ENCODE measurements around the gene LPO. TPM values are rescaled to one million over a fixed set of nuclear protein-coding genes. Genes with fewer than 3 reads are reported as not detected.

LPO gene
- total RNA-seq, 1 experiment from 2014 or later = not detected

- no peak for DNase-seq (ENCODE audit: low spot score)
Observed at GRCh38 chr17:58229384-58229783, 9.0 kb upstream of the LPO start.

- DNase-seq (ENCODE audit: low spot score) = no peak
Observed at GRCh38 chr17:58229881-58230280, 8.5 kb upstream of the LPO start.

GRCh38 chr17:58231641-58232040 is 6.7 kb upstream of the LPO start:
- DNase-seq (ENCODE audit: low spot score) = no peak

GRCh38 chr17:58232707-58233156 is 5.7 kb upstream of the LPO start:
- no peak for DNase-seq (ENCODE audit: low spot score)

- DNase-seq (ENCODE audit: low spot score) = no peak
Observed at GRCh38 chr17:58233543-58233942, 4.8 kb upstream of the LPO start.

GRCh38 chr17:58234512-58234911 is 3.9 kb upstream of the LPO start:
- DNase-seq (ENCODE audit: low spot score) = no peak

GRCh38 chr17:58235821-58236220 is 2.6 kb upstream of the LPO start:
- DNase-seq (ENCODE audit: low spot score) = no peak

- no peak for DNase-seq (ENCODE audit: low spot score)
Observed at GRCh38 chr17:58236394-58236793, 2.0 kb upstream of the LPO start.

GRCh38 chr17:58239987-58240386 is 1.6 kb downstream of the LPO start:
- DNase-seq (ENCODE audit: low spot score) = no peak

- no peak for DNase-seq (ENCODE audit: low spot score)
Observed at GRCh38 chr17:58242171-58242784, 3.9 kb downstream of the LPO start.

GRCh38 chr17:58244963-58245362 is 6.6 kb downstream of the LPO start:
- DNase-seq (ENCODE audit: low spot score) = no peak

GRCh38 chr17:58245428-58246103 is 7.2 kb downstream of the LPO start:
- no peak for DNase-seq (ENCODE audit: low spot score)

- DNase-seq (ENCODE audit: low spot score) = no peak
Observed at GRCh38 chr17:58246104-58246740, 7.8 kb downstream of the LPO start.

- DNase-seq (ENCODE audit: low spot score) = no peak
Observed at GRCh38 chr17:58246781-58247180, 8.4 kb downstream of the LPO start.

- DNase-seq (ENCODE audit: low spot score) = no peak
Observed at GRCh38 chr17:58247511-58248363, 9.4 kb downstream of the LPO start.

GRCh38 chr17:58248955-58249269 is 10.5 kb downstream of the LPO start:
- DNase-seq (ENCODE audit: low spot score) = no peak

GRCh38 chr17:58249270-58250133 is 11.1 kb downstream of the LPO start:
- no peak for DNase-seq (ENCODE audit: low spot score)

GRCh38 chr17:58250344-58251011 is 12.1 kb downstream of the LPO start:
- DNase-seq (ENCODE audit: low spot score) = no peak

GRCh38 chr17:58252141-58252540 is 13.8 kb downstream of the LPO start:
- no peak for DNase-seq (ENCODE audit: low spot score)

- DNase-seq (ENCODE audit: low spot score) = no peak
Observed at GRCh38 chr17:58253082-58253481, 14.7 kb downstream of the LPO start.

GRCh38 chr17:58254803-58255202 is 16.4 kb downstream of the LPO start:
- DNase-seq (ENCODE audit: low spot score) = peak; percentile 23
